Transverse colon (tissue), 4 donors: Measurements from ENCODE around the gene CCNL2. TPM values are rescaled to one million over a fixed set of nuclear protein-coding genes. Genes with fewer than 3 reads are reported as not detected.

Experiments used
- DNase-seq: peaks from one replicate; pipeline ENCODE4 v3.0.0-alpha.2; 2019
- H3K27ac ChIP-seq, 4 donors: fragments of 200-600 bp; sonication (generic); 2 replicates each; pipeline ENCODE4 v1.5.1; 2016 to 2018; ENCODE audit warnings: inconsistent platforms in 4 of 4
- H3K27me3 ChIP-seq: fragments of 200-600 bp; sonication (generic); 2 replicates; pipeline ENCODE4 v1.5.1; 2017; ENCODE audit warnings: inconsistent platforms
- H3K36me3 ChIP-seq, 4 donors: fragments of 200-600 bp; sonication (generic); 2 replicates each; pipeline ENCODE4 v1.5.1; 2017 to 2019; ENCODE audit warnings: inconsistent platforms in 4 of 4
- H3K4me1 ChIP-seq, 4 donors: fragments of 200-600 bp; sonication (generic); 2 replicates each; pipeline ENCODE4 v1.5.1; 2017 to 2020; ENCODE audit warnings: inconsistent platforms in 4 of 4
- H3K4me3 ChIP-seq, 4 donors: fragments of 200-600 bp; sonication (generic); 1 replicate in 1 of 4; 2 replicates in 3 of 4; pipeline versions ENCODE4 v1.5.1 to v1.6.1; 2017 to 2019; ENCODE audit warnings: inconsistent platforms in 4 of 4
- H3K9me3 ChIP-seq, 2 donors: fragments of 200-600 bp; sonication (generic); 2 replicates each; pipeline ENCODE4 v1.5.1; 2017 to 2019; ENCODE audit warnings: inconsistent platforms in 2 of 2
- EP300 ChIP-seq: sonication (generic); formaldehyde crosslinking; IDR thresholded peaks from one replicate; pipeline ENCODE4 v1.6.1; 2017; ENCODE audit warnings: antibody characterized with exemption, low read depth
- POLR2A ChIP-seq: fragments of 450-650 bp; IDR thresholded peaks from one replicate; pipeline ENCODE4 v1.6.1; 2016; ENCODE audit warnings: antibody characterized with exemption, mild to moderate bottlenecking, moderate library complexity
- POLR2AphosphoS5 ChIP-seq, 3 donors: sonication (generic); formaldehyde crosslinking; IDR thresholded peaks; one replicate each; pipeline ENCODE4 v1.6.1; 2016; ENCODE audit warnings: antibody characterized with exemption in 3 of 3
- WGBS, 2 donors: methylation state at CpG; one replicate each; pipeline ENCODE4 v1.1.5; 2018; ENCODE audit warnings: low coverage in 1 of 2; 5-methylcytosine and 5-hydroxymethylcytosine counted together
- in situ Hi-C, 4 donors: fragments of 200-750 bp; cut with MboI; loops; one replicate each; pipeline versions ENCODE4 v1.15.0 to v1.15.1; 2017; ENCODE audit warnings: low sequenced_read_pairs in 3 of 4, low pct_ligation_motif_present in 1 of 4, low pct_unique_long_range_greater_than_20kb in 1 of 4
- intact Hi-C: fragments of 100-400 bp; cut with DNase I; formaldehyde crosslinking; loops from one replicate; pipeline ENCODE4 v1.15.1; 2023; ENCODE audit warnings: low total_unique reads
- total RNA-seq, 4 donors: library from RNA; depleted of rRNA; stranded (reverse); fragments of >200 nt; gene quantifications; one replicate each; pipeline ENCODE4 v1.1.0, GENCODE V29; 2016
- TF ChIP-seq, protein P1 (sequence below), 5 experiments: fragments of 200-600 bp in 3 of 5; fragments of 450-650 bp in 2 of 5; sonication (generic) in 3 of 5; IDR thresholded peaks; 1 replicate in 2 of 5; 2 replicates in 3 of 5; pipeline ENCODE4 v1.5.1; 2016 to 2017; ENCODE audit warnings: antibody characterized with exemption in 5 of 5, inconsistent platforms in 3 of 5, mild to moderate bottlenecking in 2 of 5, moderate library complexity in 1 of 5

The CCNL2 gene
- total RNA-seq, 4 donors from 2014 or later, result 169 to 657 (median 349) TPM

DNA sequence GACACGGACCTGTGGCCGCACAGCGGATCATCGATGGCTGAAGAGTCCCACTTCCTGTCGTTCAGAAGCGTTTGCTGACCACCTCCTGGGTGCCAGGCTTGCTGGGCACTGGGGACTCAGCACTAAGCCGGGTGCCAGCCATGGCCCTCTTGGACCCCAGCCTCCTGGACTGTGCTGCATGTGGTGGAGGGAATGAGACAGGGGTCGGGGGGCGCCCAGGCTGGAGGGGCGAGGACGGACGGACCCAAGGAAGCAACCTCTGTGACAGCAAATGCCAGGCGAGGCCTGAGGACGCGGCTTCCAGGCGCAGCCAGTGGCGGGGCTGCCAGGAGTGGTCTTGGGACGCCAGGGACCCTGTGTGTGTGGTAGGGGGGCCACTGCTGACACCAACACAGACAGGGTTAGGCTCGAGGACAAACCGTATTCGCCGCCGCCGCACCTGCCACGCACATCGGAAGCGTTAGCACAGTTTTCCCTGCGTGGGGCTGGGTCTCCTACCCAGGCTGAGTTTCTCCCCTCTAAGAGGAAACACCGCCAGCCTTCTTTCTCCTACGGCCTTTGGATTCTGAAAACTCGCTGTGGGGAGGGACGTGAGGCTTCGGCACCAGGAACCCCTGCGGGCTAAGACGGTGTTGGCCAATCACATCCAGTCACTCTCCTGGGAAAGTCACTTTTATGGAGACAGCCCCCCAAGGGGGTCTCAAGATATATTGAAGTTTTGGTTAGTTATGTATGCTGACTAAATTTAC is 37.7 kb downstream of the CCNL2 start:
- peaks cover 38% of the 10 kb centered on the region for H3K27me3 ChIP-seq
- no peaks in the 10 kb centered on the region for H3K9me3 ChIP-seq
- TF ChIP-seq EP300 (no peak), POLR2AphosphoS5 (IDR thresholded peaks at IDR 0.05) (no peak), POLR2A (no peak)
- TF ChIP-seq, protein P1, sequence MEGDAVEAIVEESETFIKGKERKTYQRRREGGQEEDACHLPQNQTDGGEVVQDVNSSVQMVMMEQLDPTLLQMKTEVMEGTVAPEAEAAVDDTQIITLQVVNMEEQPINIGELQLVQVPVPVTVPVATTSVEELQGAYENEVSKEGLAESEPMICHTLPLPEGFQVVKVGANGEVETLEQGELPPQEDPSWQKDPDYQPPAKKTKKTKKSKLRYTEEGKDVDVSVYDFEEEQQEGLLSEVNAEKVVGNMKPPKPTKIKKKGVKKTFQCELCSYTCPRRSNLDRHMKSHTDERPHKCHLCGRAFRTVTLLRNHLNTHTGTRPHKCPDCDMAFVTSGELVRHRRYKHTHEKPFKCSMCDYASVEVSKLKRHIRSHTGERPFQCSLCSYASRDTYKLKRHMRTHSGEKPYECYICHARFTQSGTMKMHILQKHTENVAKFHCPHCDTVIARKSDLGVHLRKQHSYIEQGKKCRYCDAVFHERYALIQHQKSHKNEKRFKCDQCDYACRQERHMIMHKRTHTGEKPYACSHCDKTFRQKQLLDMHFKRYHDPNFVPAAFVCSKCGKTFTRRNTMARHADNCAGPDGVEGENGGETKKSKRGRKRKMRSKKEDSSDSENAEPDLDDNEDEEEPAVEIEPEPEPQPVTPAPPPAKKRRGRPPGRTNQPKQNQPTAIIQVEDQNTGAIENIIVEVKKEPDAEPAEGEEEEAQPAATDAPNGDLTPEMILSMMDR (IDR thresholded peaks at IDR 0.05), result no peak
- 74% methylated on average over 33 of the region's 35 CpGs; no CpG with 5 or more reads in 1 of the 2 donors for WGBS, 2 donors
- H3K36me3 ChIP-seq, result no peaks in the 10 kb centered on the region
- peaks cover 6 to 45% (median 15%) of the 10 kb centered on the region in 4 donors for H3K4me1 ChIP-seq
- intact Hi-C loops (no loop called here), in situ Hi-C loops (no loop called here)
- no peak for DNase-seq
- peak overlapping the region; percentile 86 to 92 (median 89) for H3K27ac ChIP-seq
- H3K4me3 ChIP-seq, result no peak overlapping the region

DNA sequence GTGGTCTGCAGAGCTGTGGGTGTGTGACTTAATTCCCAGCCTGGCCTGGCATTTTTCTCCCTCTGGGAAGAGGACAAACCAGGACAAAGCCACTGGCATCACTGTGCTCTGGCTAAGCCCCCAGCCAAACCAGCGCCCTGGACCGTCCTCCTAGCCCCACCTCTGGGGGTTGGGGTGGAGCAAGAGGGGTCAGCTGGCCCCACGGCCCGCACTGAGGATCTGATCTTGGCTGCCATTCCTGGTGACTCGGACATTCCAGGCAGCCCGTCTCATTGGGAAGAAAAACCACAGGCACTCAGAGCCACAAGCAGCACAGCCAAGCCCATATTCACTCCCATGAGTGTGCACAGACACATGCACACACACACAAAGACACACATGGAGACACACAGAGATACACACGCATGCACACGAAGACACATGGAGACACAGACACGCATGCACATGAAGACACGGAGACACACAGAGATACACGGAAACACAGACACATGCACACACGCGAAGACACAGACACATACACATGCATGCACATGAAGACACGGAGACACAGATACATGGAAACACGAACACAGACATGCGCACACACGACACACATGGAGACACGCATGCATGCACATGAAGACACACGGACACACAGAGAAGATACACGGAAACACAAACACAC is 38.5 kb downstream of the CCNL2 start:
- in situ Hi-C loops, result no loop called here
- H3K4me1 ChIP-seq, result peaks cover 12 to 52% (median 22%) of the 10 kb centered on the region in 4 donors

DNA sequence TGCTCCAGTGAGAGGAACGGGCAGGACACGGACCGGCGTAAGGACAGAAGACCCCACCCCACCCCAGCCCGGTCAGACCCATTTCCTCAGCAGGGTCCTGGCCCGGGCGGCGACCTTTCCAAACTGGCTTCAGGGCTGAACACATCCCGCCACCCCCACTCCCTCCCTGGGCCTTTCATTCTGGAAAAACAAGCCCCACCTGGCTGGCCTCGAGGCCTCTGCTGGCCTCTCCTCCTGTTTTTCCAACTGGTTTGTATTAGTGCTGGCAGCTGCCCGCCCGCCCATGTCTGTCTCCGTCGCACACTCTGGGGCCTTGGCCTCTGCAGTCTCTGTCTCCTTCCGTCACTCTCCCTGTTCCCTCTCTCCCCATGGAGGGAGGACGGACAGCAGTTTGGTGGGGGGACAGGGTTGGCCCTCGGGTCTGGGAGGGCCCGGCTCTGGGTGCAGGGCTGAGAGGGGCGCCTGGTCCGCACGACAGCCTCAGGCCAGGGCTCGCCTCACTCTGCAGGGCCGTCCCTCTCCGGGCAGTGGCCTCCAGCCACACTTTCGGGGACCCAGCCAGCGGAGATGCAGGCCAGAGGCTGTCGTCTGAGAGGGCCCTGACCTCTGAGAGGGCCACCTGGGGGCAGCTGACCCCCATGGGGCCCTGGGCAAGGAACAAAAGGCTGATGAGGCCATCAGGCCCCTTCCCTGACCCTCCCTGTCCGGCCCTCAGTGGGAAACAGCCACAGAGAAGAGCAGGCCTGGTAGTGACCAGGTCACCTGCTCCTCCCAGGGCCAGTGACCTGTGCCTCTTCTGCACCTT is 39.3 kb downstream of the CCNL2 start:
- in situ Hi-C loops (no loop called here), intact Hi-C loops (no loop called here)
- peak overlapping the region; percentile 86 to 92 (median 89) for H3K27ac ChIP-seq
- TF ChIP-seq EP300 (no peak), POLR2A (no peak), POLR2AphosphoS5 (IDR thresholded peaks at IDR 0.05) (no peak)
- TF ChIP-seq, protein P1 (IDR thresholded peaks at IDR 0.05), result no peak
- 55% methylated on average over 18 of the region's 28 CpGs; no CpG with 5 or more reads in 1 of the 2 donors for WGBS, 2 donors
- no peaks in the 10 kb centered on the region for H3K36me3 ChIP-seq
- no peak overlapping the region for H3K4me3 ChIP-seq
- H3K9me3 ChIP-seq, result no peaks in the 10 kb centered on the region
- no peak for DNase-seq
- peaks cover 15 to 60% (median 30%) of the 10 kb centered on the region in 4 donors for H3K4me1 ChIP-seq
- H3K27me3 ChIP-seq, result peaks cover 49% of the 10 kb centered on the region

More for the DNA sequence above, 38.5 kb downstream of the CCNL2 start:
- H3K36me3 ChIP-seq, result no peaks in the 10 kb centered on the region
- intact Hi-C loops, result no loop called here
- H3K4me3 ChIP-seq, result no peak overlapping the region
- peak; percentile 57 for DNase-seq
- H3K27ac ChIP-seq, result peak overlapping the region; percentile 86 to 92 (median 89)
- peaks cover 41% of the 10 kb centered on the region for H3K27me3 ChIP-seq
- no peaks in the 10 kb centered on the region for H3K9me3 ChIP-seq
- WGBS, 2 donors, result 59 to 76% methylated on average over 8 to 20 of the region's 20 CpGs
- no peak for TF ChIP-seq POLR2A
- TF ChIP-seq EP300, result no peak
- TF ChIP-seq, protein P1 (IDR thresholded peaks at IDR 0.05), result no peak
- TF ChIP-seq POLR2AphosphoS5 (IDR thresholded peaks at IDR 0.05), result peak; percentile 32 to 37 (median 35)

DNA sequence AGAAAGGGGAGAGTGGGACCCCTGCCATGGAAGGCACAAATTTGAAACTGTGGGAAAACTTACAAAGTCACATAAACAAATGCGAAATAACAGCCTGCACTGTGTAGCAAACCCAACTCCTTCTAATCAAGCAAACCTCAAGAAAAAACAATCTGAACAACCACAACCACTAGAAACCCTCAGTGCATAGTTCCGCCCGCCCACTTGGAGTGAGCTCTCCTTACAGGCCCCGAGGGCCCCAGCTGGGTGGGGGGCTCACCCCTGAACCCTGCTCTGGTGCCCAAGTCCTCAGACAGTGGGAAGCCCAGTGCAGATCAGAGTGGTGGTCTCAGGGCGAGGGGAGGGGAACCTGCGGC is 39.8 kb downstream of the CCNL2 start:
- WGBS, 2 donors, result 46 to 50% methylated on average over 4 to 6 of the region's 6 CpGs

More for the DNA sequence above, 39.8 kb downstream of the CCNL2 start:
- peaks cover 15 to 66% (median 34%) of the 10 kb centered on the region in 4 donors for H3K4me1 ChIP-seq
- in situ Hi-C loops, result no loop called here
- H3K4me3 ChIP-seq, result no peak overlapping the region
- peaks cover 54% of the 10 kb centered on the region for H3K27me3 ChIP-seq
- intact Hi-C loops, result no loop called here
- no peaks in the 10 kb centered on the region for H3K36me3 ChIP-seq
- no peaks in the 10 kb centered on the region for H3K9me3 ChIP-seq
- H3K27ac ChIP-seq, result peak overlapping the region; percentile 86 to 92 (median 89)
- TF ChIP-seq POLR2AphosphoS5 (IDR thresholded peaks at IDR 0.05) (no peak), EP300 (no peak)
- no peak for DNase-seq
